Measurements from ENCODE around the gene RPUSD1. TPM values are rescaled to one million over a fixed set of nuclear protein-coding genes. Genes with fewer than 3 reads are reported as not detected.

The RPUSD1 gene
- total RNA-seq, 2 donors from 2014 or later: 24.1 to 34.4 TPM

DNA sequence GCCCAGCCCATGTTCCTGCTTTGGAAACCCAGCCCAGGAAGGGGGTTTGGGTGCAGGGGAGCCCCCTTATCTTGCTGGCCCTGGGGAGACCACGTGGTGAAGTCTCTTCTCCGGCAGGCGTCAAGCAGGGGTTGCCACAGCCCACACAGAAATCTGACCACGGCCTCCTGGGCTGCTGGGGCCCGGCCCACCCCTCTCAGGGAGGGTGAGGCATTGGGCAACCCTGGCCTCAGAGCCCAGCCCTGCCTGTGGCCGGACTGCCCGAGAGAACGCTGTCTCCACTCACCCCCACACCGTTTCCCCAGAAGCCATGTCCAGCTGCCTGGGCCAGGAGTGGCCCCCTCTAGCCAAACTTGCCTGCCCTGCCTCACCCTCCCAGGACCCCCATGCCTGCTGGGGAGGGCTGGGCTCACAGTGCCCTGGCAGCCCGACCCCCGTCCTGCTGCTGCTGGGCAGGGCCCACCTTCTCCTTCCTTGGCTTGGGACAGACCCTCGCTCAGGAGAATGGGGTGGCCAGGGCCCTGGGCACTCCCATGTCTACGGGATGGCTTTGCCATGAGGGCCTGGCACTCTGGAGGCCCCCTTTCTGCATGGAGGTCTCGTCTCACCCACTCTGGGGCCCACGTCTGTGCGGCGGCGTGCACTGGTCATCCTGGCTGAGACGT, 6.7 kb downstream of the RPUSD1 start:
- Mint-ChIP-seq H3K36me3 (ENCODE audit: low read depth) (peaks cover 2% of the 10 kb centered on the region), H3K4me3 (no peak overlapping the region), H3K4me1 (no peaks in the 10 kb centered on the region), H3K27ac (no peak overlapping the region), H3K9me3 (no peaks in the 10 kb centered on the region), H3K27me3 (ENCODE audit: insufficient read depth) (peaks cover 6% of the 10 kb centered on the region)
- Histone ChIP-seq H3K27ac (ENCODE audit: low read depth, low read length) (no peak overlapping the region), H3K27me3 (ENCODE audit: control insufficient read depth, insufficient read depth, low read length, poor library complexity, severe bottlenecking) (peaks cover 3% of the 10 kb centered on the region), H3K9ac (ENCODE audit: extremely low read depth, low read length, poor library complexity, severe bottlenecking) (no peak overlapping the region), H3K36me3 (ENCODE audit: control insufficient read depth, insufficient read depth, low read length) (peaks cover 7% of the 10 kb centered on the region), H3K9me3 (ENCODE audit: control insufficient read depth, low read length) (no peaks in the 10 kb centered on the region), H3K4me1 (ENCODE audit: control insufficient read depth, insufficient read depth, low read length) (no peaks in the 10 kb centered on the region), H3K4me3 (ENCODE audit: low read length) (no peak overlapping the region)
- no peak for DNase-seq
- 81% methylated on average over 8 to 19 of the region's 19 CpGs for WGBS, 2 experiments (ENCODE audit: insufficient coverage in 1 of 2, insufficient read length in 1 of 2)
- TF ChIP-seq, protein P1, sequence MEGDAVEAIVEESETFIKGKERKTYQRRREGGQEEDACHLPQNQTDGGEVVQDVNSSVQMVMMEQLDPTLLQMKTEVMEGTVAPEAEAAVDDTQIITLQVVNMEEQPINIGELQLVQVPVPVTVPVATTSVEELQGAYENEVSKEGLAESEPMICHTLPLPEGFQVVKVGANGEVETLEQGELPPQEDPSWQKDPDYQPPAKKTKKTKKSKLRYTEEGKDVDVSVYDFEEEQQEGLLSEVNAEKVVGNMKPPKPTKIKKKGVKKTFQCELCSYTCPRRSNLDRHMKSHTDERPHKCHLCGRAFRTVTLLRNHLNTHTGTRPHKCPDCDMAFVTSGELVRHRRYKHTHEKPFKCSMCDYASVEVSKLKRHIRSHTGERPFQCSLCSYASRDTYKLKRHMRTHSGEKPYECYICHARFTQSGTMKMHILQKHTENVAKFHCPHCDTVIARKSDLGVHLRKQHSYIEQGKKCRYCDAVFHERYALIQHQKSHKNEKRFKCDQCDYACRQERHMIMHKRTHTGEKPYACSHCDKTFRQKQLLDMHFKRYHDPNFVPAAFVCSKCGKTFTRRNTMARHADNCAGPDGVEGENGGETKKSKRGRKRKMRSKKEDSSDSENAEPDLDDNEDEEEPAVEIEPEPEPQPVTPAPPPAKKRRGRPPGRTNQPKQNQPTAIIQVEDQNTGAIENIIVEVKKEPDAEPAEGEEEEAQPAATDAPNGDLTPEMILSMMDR (conservative IDR thresholded peaks at IDR 0.05): no peak

DNA sequence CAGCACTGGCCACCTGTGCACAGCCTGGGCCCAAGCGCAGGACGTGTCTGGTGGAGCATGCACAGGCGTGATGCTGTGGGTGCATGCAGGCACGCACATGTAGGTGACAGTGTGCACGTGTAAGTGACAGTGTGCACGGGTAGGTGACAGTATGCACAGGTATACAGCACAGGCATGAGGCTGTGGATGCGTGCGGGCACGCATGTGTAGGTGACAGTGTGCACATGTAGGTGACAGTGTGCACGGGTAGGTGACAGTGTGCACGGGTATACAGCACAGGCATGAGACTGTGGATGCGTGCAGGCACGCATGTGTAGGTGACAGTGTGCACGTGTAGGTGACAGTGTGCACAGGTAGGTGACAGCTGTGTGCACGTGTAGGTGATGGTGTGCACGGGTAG, 7.9 kb downstream of the RPUSD1 start:
- H3K36me3 ChIP-seq (ENCODE audit: control insufficient read depth, insufficient read depth, low read length): no peaks in the 10 kb centered on the region
- no peak overlapping the region for H3K27ac ChIP-seq (ENCODE audit: low read depth, low read length)
- TF ChIP-seq, protein P1 (conservative IDR thresholded peaks at IDR 0.05): no peak
- H3K9me3 ChIP-seq (ENCODE audit: control insufficient read depth, low read length): no peaks in the 10 kb centered on the region
- Mint-ChIP-seq H3K9me3 (no peaks in the 10 kb centered on the region), H3K4me3 (no peak overlapping the region), H3K4me1 (no peaks in the 10 kb centered on the region), H3K36me3 (ENCODE audit: low read depth) (peaks cover 2% of the 10 kb centered on the region), H3K27me3 (ENCODE audit: insufficient read depth) (peaks cover 6% of the 10 kb centered on the region), H3K27ac (no peak overlapping the region)
- H3K4me3 ChIP-seq (ENCODE audit: low read length): no peak overlapping the region
- no peak overlapping the region for H3K9ac ChIP-seq (ENCODE audit: extremely low read depth, low read length, poor library complexity, severe bottlenecking)
- WGBS, 2 experiments (ENCODE audit: insufficient coverage in 1 of 2, insufficient read length in 1 of 2): 87 to 92% methylated on average over 14 to 16 of the region's 16 CpGs
- H3K27me3 ChIP-seq (ENCODE audit: control insufficient read depth, insufficient read depth, low read length, poor library complexity, severe bottlenecking): peaks cover 3% of the 10 kb centered on the region
- DNase-seq: no peak
- H3K4me1 ChIP-seq (ENCODE audit: control insufficient read depth, insufficient read depth, low read length): no peaks in the 10 kb centered on the region

DNA sequence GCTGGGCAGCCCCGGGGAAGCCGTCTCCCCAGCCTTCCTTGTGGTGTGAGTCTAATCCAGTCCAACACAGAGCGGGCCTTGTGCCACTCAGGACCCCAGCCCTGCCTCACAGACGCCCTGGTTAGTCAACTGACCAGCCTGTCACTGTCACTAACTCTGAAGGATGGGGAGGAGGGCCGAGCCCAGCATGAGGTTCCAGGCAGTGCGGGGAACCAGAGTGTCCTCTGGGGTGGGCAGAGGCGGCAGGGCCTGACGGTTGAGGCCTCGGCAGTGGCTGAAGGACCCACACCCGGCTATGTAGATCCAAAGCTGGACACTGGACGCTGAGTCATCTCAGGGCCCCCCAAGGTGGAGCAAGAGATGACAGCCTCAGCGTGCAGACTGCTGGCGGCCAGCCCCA, 8.6 kb downstream of the RPUSD1 start:
- 78 to 85% methylated on average over 6 to 13 of the region's 13 CpGs for WGBS, 2 experiments (ENCODE audit: insufficient coverage in 1 of 2, insufficient read length in 1 of 2)

More for the DNA sequence above, 8.6 kb downstream of the RPUSD1 start:
- Histone ChIP-seq H3K27ac (ENCODE audit: low read depth, low read length) (no peak overlapping the region), H3K9ac (ENCODE audit: extremely low read depth, low read length, poor library complexity, severe bottlenecking) (no peak overlapping the region), H3K4me3 (ENCODE audit: low read length) (no peak overlapping the region), H3K4me1 (ENCODE audit: control insufficient read depth, insufficient read depth, low read length) (no peaks in the 10 kb centered on the region), H3K36me3 (ENCODE audit: control insufficient read depth, insufficient read depth, low read length) (no peaks in the 10 kb centered on the region), H3K27me3 (ENCODE audit: control insufficient read depth, insufficient read depth, low read length, poor library complexity, severe bottlenecking) (peaks cover 3% of the 10 kb centered on the region), H3K9me3 (ENCODE audit: control insufficient read depth, low read length) (no peaks in the 10 kb centered on the region)
- Mint-ChIP-seq H3K4me3 (no peak overlapping the region), H3K4me1 (no peaks in the 10 kb centered on the region), H3K27ac (no peak overlapping the region), H3K27me3 (ENCODE audit: insufficient read depth) (peaks cover 6% of the 10 kb centered on the region), H3K9me3 (no peaks in the 10 kb centered on the region), H3K36me3 (ENCODE audit: low read depth) (no peaks in the 10 kb centered on the region)
- TF ChIP-seq, protein P1 (conservative IDR thresholded peaks at IDR 0.05): no peak
- no peak for DNase-seq

Data from endodermal cell (in vitro differentiated cells).